Measurements from ENCODE around the gene SPANXD.

The SPANXD gene

DNA sequence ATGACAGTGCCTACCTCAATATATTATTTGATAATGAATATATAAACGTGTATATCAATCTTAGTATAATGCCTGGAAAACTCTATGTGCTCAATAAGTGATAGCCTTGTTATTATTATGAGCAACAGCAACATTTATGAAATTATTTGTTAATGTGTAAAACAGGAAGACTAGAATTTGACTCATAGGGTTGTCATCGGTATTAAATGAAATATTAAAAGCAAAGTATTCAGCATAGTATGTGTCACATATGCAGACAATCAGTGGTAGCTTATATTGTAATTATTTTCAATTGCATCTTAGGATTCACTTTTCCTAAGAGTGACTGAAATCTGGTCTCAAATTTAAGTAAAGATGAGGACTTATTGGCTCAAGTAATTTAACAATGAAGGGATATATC lies 24.6 kb downstream of the SPANXD start:
- TF ChIP-seq, protein P1, sequence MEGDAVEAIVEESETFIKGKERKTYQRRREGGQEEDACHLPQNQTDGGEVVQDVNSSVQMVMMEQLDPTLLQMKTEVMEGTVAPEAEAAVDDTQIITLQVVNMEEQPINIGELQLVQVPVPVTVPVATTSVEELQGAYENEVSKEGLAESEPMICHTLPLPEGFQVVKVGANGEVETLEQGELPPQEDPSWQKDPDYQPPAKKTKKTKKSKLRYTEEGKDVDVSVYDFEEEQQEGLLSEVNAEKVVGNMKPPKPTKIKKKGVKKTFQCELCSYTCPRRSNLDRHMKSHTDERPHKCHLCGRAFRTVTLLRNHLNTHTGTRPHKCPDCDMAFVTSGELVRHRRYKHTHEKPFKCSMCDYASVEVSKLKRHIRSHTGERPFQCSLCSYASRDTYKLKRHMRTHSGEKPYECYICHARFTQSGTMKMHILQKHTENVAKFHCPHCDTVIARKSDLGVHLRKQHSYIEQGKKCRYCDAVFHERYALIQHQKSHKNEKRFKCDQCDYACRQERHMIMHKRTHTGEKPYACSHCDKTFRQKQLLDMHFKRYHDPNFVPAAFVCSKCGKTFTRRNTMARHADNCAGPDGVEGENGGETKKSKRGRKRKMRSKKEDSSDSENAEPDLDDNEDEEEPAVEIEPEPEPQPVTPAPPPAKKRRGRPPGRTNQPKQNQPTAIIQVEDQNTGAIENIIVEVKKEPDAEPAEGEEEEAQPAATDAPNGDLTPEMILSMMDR (conservative IDR thresholded peaks at IDR 0.05; ENCODE audit: low read depth, low read length) = no peak
- no peak for DNase-seq (ENCODE audit: low read depth)

DNA sequence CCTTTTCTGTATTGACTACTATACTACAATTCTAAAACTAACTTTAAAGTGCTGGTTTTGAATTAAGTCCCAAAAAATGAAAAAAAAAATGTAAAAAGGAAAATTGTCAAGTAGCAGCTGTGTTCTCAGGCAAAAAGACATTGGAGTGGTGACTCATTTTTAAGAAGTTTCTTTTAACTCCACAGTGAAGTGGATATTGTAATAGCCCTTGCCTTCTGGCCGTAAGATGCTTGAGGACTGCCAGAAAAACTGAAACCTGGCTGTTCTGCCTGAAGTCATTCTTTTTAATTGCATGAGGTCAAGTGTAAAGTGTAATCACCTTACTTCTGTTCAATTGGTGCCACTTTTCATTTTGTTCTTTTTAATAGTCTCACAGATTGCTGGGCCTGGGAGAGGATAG lies 28.9 kb downstream of the SPANXD start:
- no peak for DNase-seq (ENCODE audit: low read depth)
- no peak overlapping the region for H3K4me3 ChIP-seq (ENCODE audit: low read depth, low read length)
- TF ChIP-seq, protein P1 (conservative IDR thresholded peaks at IDR 0.05; ENCODE audit: low read depth, low read length) = no peak

More for the DNA sequence above, 24.6 kb downstream of the SPANXD start:
- H3K4me3 ChIP-seq (ENCODE audit: low read depth, low read length) = no peak overlapping the region

DNA sequence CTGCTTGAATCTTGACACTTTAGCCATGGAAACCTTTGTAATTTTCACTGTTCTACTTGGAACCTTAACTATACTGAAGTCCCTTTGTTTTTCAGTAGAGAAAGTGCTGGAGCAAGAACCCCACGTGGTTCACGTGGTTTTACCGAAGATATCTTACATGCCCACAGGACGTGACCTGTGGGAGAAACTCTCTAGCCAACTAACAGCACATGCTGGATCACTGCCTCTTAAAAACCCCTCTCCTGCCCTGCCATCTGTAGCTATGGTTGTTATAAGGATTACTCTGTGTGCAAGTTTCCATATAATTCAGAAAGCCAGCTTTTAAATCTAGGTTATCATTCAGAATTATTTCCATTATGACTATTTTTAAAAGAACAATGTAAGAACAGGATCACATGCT lies 30.2 kb downstream of the SPANXD start:
- DNase-seq (ENCODE audit: low read depth) = no peak
- no peak overlapping the region for H3K4me3 ChIP-seq (ENCODE audit: low read depth, low read length)
- TF ChIP-seq, protein P1 (conservative IDR thresholded peaks at IDR 0.05; ENCODE audit: low read depth, low read length) = no peak

DNA sequence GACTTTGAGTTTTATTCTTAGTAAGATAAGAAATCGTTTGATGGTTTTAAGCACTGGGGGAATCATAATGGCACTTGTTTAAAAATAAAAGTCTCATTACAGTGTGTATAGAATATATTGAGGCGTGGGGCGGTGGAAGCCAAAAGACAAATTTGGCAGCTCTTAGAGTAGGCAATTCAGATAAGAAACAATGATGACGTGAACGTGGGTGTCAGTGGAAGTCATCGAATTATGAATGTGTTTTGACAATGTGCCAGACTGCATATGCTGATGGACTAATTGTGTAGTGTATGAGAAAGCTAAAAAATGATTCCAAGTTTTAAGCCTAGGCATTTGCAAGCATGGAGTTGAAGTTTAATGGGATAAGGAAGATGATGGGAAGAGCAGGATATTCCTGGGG lies 35.8 kb downstream of the SPANXD start:
- TF ChIP-seq, protein P1 (conservative IDR thresholded peaks at IDR 0.05; ENCODE audit: low read depth, low read length) = no peak
- H3K4me3 ChIP-seq (ENCODE audit: low read depth, low read length) = no peak overlapping the region
- no peak for DNase-seq (ENCODE audit: low read depth)

DNA sequence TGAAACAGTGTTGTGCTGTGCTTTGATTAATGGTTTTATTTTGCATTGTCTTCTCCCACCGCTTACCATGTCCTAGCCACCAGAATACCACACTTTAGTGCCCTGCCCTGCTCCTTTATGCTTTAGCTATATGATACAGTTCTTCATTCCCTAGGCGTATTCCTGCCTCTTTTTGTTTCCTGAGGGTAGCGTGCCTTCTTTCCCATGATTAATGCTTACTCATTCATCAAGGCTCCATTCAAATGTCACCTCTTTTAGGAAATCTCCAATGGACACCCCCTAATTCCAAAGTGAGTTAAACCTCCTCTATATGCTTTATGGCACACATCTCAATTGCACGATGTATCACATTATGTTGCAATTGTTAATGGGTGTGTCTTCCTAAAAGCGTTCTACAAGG lies 46.3 kb downstream of the SPANXD start:
- no peak for DNase-seq (ENCODE audit: low read depth)
- no peak overlapping the region for H3K4me3 ChIP-seq (ENCODE audit: low read depth, low read length)
- TF ChIP-seq, protein P1 (conservative IDR thresholded peaks at IDR 0.05; ENCODE audit: low read depth, low read length) = no peak
